OCI-LY1 (cell line): ENCODE results near the gene PIP5K1C.

Source experiments
- EZH2 ChIP-seq: fragments of 200-600 bp; sonication (generic), shearing (Covaris generic); IDR thresholded peaks from 2 replicates; pipeline ENCODE4 v1.8.0; 2017; ENCODE audit warnings: borderline replicate concordance, mixed run types, mild to moderate bottlenecking, antibody characterized with exemption, low read length, moderate library complexity, mixed read lengths
- TF ChIP-seq, protein P1 (sequence below): fragments of 200-600 bp; sonication (generic), shearing (Covaris generic); IDR thresholded peaks from 2 replicates; pipeline ENCODE4 v1.5.1; 2017; ENCODE audit warnings: mild to moderate bottlenecking, antibody characterized with exemption, low read length, moderate library complexity, mixed read lengths

DNA sequence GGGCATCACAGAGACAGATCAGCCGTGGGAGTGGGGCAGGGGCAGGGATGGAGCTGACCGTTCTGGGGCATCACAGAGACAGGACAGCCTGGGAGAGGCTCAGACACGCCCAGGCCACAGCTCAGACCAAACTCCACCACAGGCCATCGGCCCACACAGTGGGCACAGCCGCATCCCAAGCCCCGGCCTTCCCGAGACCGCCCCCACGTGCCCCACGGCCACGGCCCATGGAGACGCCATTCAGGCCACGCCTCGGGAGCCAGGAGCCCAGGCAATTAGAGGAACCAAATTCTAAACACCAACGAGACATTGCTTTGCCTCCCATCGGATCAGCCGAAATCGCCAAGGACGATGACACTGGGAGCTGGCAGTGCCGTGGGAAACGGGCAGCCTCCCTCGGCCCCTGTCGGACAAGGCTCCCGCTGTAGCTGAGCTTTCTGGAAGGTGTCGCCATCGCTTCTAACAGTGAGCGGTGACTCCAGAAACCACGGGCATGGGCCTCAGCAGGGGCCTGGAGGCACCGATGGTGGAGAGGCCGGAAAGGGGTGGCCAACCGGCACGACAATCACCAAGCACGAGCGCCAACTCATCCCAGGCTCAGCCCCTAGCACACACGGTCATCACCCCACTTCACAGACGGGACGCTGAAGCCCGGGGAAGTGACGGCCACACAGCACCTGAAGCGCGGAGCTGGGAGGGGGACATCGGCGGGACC is 2.4 kb downstream of the PIP5K1C start:
- TF ChIP-seq, protein P1, sequence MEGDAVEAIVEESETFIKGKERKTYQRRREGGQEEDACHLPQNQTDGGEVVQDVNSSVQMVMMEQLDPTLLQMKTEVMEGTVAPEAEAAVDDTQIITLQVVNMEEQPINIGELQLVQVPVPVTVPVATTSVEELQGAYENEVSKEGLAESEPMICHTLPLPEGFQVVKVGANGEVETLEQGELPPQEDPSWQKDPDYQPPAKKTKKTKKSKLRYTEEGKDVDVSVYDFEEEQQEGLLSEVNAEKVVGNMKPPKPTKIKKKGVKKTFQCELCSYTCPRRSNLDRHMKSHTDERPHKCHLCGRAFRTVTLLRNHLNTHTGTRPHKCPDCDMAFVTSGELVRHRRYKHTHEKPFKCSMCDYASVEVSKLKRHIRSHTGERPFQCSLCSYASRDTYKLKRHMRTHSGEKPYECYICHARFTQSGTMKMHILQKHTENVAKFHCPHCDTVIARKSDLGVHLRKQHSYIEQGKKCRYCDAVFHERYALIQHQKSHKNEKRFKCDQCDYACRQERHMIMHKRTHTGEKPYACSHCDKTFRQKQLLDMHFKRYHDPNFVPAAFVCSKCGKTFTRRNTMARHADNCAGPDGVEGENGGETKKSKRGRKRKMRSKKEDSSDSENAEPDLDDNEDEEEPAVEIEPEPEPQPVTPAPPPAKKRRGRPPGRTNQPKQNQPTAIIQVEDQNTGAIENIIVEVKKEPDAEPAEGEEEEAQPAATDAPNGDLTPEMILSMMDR = no peak
- no peak for TF ChIP-seq EZH2
